Measurements from ENCODE around the gene ANKRD2.
"Not testable (repeated sequence)": the region's sequence is repeated elsewhere in the genome, so short reads cannot be mapped to it uniquely, and the experiment has no call there.

Gene ANKRD2

GRCh38 chr10:97546456-97547270 is 25.9 kb upstream of the ANKRD2 start:
- no peak for DNase-seq (ENCODE audit: low read depth, low spot score)

GRCh38 chr10:97547271-97547600 is 25.3 kb upstream of the ANKRD2 start:
- no peak for DNase-seq (ENCODE audit: low read depth, low spot score)

- no peak for DNase-seq (ENCODE audit: low read depth, low spot score)
These were observed 24.6 kb upstream of the ANKRD2 start for GRCh38 chr10:97547962-97548361.

GRCh38 chr10:97548828-97549455 is 23.6 kb upstream of the ANKRD2 start:
- DNase-seq (ENCODE audit: low read depth, low spot score) = no peak

DNA sequence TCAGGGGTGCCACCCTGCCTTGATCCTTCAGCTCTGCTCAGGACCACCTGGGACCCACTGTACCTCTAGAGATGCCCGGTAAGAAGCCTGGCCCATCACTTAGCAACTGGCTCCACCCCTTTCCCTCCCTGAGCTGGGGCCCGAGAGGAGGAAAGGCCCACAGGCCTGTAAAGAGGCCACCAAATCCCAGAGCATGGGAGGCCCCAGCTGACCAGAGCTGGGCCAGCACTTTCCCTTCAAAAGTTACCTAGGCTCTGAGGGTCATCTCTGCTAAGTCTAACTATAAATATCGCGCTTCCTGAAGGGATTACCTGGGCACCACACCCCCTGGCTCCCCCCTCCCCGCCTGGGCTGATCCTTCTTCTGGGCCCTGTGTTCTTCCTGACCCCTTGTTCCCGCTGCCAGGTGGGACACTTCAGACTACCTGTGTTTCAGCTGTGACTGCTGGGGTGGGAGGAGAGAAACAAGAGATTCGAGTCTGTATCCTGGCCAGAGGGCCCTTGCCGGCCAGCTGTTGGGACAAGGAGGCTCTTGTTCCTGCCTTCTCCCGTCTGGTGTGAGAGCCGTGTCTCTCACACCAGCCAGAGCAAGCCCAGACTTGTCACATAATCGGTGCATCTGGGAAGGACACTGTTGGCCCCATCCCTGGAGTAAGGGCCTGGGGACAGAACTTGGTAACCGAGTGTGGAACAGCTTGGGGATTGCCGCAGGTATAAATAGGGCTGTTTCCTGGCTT is 22.8 kb upstream of the ANKRD2 start:
- peak; percentile 72 for DNase-seq (ENCODE audit: low read depth, low spot score)

- no peak for DNase-seq (ENCODE audit: low read depth, low spot score)
These were observed 22.0 kb upstream of the ANKRD2 start for GRCh38 chr10:97550336-97551149.

GRCh38 chr10:97551271-97551670 is 21.3 kb upstream of the ANKRD2 start:
- DNase-seq (ENCODE audit: low read depth, low spot score) = no peak

DNA sequence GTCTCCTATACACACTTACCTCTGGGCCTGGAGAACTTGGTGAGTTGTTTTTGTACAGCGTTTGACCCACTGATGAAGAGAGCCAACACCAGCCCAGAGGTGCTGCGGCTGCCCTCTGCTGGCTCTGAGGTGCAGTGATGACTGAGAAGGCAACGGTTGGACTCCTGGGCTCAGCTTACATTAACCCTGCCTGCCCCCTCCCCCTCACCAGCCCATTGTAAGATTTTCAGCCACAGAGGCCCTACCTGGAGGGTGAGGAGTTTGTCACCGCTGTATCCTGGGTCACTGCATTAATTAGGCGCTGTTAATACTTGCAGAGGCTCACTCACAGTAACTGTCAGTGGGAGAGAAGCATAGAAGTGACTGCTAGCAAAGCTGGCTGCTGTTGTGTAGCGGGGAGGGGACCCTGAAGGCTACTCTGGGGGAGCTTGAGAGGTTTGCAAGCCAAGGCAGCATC is 19.0 kb upstream of the ANKRD2 start:
- DNase-seq (ENCODE audit: low read depth, low spot score) = peak; percentile 95

DNA sequence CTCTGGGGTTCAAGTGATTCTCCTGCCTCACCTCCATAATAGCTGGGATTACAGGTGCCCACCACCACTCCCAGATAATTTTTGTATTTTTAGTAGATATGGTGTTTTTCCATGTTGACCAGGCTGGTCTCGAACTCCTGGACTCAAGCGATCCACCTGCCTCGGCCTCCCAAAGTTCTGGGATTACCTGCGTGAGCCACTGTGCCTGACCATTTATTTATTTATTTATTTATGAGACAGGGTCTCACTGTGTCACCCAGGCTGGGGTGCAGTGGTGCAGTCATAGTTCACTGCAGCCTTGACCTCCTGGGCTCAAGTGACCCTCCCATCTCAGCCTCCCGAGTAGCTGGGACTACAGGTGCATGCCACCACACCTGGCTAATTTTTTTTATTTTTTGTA is 18.2 kb upstream of the ANKRD2 start:
- DNase-seq (ENCODE audit: low read depth, low spot score) = not testable (repeated sequence)

- not testable (repeated sequence) for DNase-seq (ENCODE audit: low read depth, low spot score)
These were observed 17.0 kb upstream of the ANKRD2 start for GRCh38 chr10:97555541-97555940.

- DNase-seq (ENCODE audit: low read depth, low spot score) = not testable (repeated sequence)
These were observed 11.7 kb upstream of the ANKRD2 start for GRCh38 chr10:97560731-97561381.

DNA sequence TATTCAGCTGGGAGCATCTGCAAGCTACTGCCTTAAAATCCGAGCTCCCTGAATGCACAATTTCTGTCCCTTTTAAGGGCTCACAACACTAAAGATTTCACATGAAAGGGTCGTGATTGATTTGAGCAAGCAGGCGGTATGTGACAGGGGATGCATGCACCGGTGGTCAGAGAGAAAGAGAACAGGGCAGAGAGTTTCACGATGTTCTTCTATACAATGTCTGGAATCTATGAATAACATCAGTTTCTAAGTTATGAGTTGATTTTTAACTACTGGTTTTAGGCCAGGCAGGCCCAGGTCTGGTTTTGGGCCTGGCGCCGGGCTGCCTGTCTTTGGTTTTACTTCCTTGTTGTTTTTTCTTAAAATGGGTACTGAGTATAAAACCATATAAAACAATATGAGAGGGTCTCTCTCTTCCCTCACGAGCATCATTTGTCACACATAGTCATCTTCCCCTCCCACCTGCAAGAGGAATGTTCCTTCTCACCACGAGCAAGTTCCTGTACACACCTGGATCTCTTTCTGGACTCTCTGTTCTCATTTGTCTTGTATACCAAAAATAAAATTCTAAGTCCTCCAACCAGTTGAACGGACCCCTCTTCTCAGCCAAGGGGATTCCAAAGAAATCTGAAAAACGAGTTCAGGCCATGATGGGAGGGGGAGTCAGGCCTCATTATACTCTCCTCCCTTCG is 11.0 kb upstream of the ANKRD2 start:
- not testable (repeated sequence) for DNase-seq (ENCODE audit: low read depth, low spot score)

DNA sequence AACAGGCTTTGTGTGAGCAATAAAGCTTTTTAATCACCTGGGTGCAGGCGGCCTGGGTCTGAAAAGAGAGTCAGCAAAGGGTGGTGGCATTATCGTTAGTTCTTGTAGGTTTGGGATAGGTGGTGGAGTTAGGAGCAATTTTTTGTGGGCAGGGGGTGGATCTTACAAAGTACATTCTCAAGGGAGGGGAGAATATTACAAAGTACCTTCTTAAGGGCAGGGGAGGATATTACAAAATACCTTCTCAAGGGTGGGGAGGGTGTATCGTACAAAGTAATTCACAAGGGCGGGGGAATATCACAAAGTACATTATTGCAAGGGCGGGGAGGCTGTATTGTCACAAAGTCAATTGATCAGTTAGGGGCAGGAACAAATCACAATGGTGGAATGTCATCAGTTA is 10.2 kb upstream of the ANKRD2 start:
- not testable (repeated sequence) for DNase-seq (ENCODE audit: low read depth, low spot score)

DNA sequence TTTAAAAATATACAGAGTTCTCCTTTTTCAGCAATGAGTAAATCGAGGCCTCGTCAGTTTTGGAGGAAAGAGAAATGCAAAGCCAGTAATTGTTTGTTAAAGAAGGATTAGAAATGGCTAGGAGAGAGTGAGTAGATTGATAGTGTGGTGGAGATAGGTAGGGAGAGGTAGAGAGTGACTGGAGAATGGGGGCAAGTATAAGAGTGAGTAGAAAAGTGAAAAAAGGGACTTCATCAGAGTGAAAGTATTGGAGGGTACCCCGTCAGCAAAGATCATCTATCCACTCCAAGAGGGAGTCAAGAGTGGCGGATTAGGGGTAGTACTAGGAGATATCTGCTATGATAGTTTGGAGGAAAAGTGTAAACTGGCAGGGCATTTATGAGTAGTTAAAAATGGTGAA is 9.2 kb upstream of the ANKRD2 start:
- no peak for DNase-seq (ENCODE audit: low read depth, low spot score)

DNA sequence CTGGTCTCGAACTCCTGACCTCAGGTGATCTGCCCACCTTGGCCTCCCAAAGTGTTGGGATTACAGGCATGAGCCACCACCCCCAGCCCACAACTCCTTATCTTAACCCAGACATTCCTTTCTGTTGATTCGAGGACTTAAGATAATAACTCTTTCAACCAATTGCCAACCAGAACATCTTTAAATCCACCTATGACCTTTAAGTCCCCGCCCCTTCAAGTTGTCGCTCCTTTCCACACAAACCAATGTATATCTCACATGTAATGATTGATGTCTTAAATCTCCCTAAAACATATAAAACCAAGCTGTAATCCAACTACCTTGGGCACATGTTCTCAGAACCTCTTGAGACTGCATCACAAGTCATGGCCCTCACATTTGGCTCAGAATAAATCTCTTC is 7.8 kb upstream of the ANKRD2 start:
- no peak for DNase-seq (ENCODE audit: low read depth, low spot score)

GRCh38 chr10:97566336-97566996 is 6.1 kb upstream of the ANKRD2 start:
- no peak for DNase-seq (ENCODE audit: low read depth, low spot score)

DNA sequence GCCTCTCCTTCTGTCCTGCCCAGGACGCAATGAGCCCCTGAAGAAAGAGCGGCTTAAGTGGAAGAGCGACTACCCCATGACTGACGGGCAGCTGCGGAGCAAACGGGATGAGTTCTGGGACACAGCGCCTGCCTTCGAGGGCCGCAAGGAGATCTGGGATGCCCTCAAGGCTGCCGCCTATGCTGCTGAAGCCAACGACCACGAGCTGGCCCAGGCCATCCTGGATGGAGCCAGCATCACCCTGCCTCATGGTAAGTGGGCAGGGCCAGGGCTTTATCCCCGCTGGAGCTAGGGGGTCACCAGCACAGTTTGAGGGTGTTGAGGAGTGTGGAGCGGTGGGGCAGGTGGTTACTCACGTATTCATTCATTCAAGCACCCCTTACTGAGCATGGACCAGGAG is 4.7 kb upstream of the ANKRD2 start:
- no peak for DNase-seq (ENCODE audit: low read depth, low spot score)

- DNase-seq (ENCODE audit: low read depth, low spot score) = no peak
These were observed 2.3 kb upstream of the ANKRD2 start for GRCh38 chr10:97570146-97570788.

DNA sequence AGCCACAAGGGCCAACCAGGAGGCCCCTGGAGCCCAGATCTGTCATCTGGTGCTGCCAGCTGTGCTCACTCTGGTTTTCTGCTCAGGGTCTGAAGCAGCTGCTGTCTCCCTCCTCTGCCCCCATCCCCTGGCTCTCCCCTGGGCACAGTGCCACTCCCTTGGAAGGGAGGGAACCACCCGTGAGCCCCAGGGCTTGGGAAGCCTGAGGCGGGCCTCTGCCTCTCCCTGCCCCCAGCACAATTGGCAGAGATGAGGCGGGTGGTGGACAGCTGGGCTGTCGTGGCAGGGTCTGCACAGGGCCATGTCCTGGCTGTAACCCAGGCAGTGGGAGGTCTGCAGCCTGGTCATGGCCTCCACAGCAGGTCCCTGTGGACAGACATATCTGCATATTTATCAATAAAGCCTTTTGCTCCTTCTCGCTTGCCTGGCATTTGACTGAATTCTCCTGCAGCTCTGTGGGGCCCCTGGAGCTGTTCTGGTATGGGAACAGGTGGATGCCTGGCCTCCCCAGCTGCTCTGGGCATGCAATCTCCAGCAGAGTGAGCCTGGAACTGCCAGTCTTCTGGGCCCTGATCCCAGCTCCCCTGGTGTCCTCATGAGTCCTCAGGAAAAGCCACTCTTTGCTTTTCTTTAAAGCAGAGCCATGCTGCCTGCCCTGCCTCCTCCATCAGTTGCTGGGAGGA is 1.6 kb upstream of the ANKRD2 start:
- no peak for DNase-seq (ENCODE audit: low read depth, low spot score)

All from ELF-1 (cell line).